Sciatic nerve (tissue), 2 donors: Measurements from ENCODE around the gene IL1RAPL1. TPM values are rescaled to one million over a fixed set of nuclear protein-coding genes. Genes with fewer than 3 reads are reported as not detected.

ENCODE experiments used
- ATAC-seq: fragments of 200-7000 bp; cut with Tn5 transposase; one replicate; pipeline ENCODE4 v1.9.1; 2020; ENCODE audit warnings: mild to moderate bottlenecking, moderate library complexity
- DNase-seq: peaks from one replicate; pipeline ENCODE4 v3.0.0-alpha.2; 2020; ENCODE audit warnings: low spot score
- intact Hi-C: fragments of 100-400 bp; cut with DNase I; formaldehyde crosslinking; loops from one replicate; pipeline ENCODE4 v1.14.2; 2022
- total RNA-seq: library from RNA; stranded (reverse); fragmentation: NEBNext Ultra II Directional; extraction: Animal tissue kit (Norgen Biotek cat#: 25700); gene quantifications from one replicate; pipeline ENCODE4 v1.2.1, GENCODE V29; 2021
- donor health status: DM: no; HTN: no; CAD: no.
- donor health status: DM: no; HTN: no; CAD: no.

The IL1RAPL1 gene
- total RNA-seq, 1 donor from 2014 or later: 10.3 TPM

DNA sequence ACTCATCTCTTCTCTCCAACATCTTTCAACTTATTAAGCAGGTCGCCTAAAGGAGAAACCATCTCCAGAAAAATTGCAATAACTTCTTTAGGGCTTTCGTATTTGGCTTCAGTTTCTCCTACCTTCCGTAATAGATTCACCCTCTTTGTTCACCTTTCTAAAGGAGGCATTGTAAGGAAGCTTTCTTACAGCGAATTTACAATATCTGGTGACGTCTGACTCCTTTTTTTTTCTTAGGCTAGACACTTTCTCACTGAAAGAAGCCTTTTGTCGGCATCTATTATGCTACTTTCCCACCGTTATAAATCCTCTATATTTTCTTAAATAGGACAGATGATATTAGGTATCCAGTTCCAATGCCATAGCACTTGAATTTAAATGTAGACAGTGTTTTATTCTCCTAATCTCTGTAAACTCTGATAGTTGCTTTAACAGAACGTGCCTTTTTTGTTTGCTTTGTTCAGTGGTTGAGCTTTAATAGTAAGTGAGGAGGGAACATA, 302.4 kb downstream of the IL1RAPL1 start:
- ATAC-seq: no peak
- intact Hi-C loops: no loop called here
- no peak for DNase-seq

DNA sequence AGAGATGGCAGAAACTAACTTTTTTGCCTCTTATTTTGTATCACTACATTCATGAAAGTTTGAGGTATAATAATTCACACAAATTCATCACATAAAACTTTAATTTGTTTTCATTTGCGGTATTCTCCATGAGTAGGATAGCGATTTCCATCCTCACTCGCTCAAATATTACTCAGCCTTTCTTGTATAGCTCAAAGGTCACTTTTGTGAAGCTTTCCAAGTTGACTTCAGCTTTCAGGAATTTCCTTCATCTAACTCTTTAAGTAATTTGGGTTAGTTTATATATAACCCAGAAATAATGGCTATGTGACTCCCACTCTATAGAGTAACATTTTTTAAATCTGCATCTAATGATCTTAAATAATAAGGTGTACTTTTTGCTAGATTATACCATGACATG, 314.4 kb downstream of the IL1RAPL1 start:
- intact Hi-C loops: no loop called here
- DNase-seq (no peak), ATAC-seq (no peak)

DNA sequence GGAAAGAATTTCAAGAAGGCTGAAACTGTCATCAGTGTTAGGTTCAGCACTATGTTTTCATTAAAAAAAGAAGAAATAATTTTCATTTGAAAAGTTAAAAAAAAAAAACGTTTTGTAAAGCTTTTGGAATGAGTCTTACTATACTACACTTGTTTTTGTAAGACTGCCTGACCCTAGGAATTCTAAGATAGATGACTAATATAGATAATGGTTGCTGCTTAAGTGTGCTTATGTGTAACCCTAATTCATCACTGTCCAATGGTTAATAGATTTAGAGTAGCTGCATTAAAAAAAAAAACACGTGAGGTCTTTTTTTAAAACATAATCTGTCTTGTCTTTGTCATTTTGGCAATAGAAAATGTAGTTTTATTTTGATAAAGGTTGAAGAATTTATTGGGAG, 323.2 kb downstream of the IL1RAPL1 start:
- no peak for DNase-seq
- ATAC-seq: no peak
- intact Hi-C loops: no loop called here

DNA sequence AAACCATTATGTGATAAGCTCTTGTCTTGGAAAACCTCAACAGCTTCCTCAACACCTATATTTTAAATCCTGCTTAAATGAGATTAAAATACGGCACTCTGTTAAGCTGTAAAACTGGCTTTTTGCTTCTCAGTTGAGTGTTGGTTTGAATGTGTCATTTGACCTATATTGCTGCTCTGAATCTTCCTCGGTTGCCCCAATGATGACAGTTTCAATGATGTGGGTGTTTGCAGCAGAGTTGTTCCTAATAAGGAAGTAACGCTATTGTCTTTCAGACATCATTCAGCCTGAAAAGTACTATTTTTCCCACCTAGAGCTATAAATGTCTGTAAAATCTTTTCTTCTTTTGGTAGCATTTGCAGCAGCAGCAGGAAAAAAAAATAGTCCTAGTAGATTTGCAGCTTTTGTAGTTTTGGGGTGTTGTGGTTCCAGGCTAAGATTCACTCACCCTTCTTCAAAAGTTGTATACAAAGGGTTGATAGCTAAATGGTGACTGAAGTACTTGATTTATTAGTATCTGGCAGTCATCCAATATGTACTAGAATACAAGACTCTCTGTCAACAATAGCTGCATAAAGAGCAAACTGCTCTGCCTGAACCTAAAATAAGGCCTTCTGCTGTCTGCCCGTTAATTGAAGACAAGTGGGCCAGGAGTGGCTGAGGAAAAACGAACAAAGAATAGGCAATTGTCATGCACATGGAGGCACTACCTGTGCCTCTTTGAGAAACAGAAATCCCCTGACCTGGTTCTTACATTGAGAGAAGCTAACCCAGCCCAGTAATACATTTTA, 333.1 kb downstream of the IL1RAPL1 start:
- DNase-seq (no peak), ATAC-seq (no peak)
- intact Hi-C loops: no loop called here

DNA sequence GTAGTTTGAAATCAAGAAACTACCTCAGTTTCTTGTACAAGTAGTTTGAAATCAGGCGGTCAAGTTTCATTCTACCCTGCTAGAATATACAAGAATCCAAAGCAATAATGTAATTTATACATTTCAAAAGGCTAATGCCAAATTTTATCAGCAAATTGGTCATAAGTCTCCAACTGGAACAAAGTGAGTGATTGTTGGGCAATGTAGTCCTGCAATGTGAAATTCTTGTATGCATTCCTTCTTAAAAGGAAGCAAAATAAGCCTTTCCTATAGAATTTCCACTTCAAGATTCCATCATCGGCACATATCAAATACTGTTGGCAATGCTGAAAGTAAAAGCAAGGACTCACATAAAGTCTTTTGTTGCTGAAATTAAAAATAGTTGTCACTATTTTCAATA, 334.9 kb downstream of the IL1RAPL1 start:
- ATAC-seq (no peak), DNase-seq (no peak)
- intact Hi-C loops: no loop called here

DNA sequence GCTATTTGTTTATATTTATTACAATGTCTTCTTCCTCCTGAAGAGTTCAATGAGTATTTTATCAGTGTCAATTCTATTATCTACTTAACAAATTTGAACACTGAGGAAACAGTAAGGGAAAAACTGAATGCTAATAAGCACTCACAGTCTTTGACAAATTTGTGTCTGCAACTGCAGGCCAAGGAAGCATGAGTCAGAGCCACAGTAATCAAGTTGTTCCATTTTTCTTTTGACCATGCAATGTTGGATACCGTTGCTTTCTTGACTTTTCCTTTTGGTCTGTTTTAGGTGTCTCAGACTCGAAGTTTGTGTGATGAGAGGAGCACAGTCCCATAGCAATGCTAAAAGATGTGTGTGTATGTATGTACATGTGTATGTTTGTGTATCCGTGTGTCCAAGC, 359.6 kb downstream of the IL1RAPL1 start:
- intact Hi-C loops: no loop called here
- ATAC-seq (no peak), DNase-seq (no peak)

DNA sequence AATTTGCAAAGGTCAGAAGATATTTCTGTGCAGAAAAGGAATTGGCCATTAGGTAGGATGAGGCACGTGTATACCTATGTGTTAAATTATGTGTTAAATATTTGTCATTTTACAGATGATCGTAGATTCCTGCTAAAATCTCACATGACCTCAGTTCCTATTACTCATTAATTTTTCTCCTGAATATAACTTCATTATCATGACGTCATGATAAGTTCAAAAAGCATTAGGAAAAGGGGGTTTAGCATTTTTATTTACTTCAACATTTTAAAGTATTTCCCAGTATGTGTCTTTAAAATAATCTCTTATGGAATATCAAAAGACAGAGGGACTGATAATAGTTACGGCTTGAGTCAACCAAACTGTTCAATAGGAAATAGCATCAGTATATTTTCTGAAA, 372.8 kb downstream of the IL1RAPL1 start:
- ATAC-seq (no peak), DNase-seq (no peak)
- intact Hi-C loops: no loop called here

DNA sequence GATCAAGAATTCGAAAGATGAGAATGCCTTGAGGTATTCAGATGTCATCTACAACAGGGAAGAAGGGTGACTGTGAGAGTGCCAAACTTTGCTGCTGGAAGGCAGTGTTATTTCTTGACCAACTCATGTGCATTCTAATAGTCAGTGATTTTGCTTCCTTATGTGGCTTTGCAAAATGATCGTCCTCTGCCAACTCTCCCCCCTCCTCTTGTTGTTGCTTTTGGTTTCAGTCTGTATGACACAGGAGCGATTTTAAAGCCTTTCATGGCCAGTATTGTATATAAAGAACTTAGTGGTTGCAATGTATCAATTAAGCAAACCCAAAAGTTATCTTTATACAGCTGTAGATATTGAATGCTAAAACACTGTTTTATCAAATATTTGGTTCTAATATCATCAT, 379.1 kb downstream of the IL1RAPL1 start:
- intact Hi-C loops: no loop called here
- no peak for ATAC-seq
- DNase-seq: no peak

DNA sequence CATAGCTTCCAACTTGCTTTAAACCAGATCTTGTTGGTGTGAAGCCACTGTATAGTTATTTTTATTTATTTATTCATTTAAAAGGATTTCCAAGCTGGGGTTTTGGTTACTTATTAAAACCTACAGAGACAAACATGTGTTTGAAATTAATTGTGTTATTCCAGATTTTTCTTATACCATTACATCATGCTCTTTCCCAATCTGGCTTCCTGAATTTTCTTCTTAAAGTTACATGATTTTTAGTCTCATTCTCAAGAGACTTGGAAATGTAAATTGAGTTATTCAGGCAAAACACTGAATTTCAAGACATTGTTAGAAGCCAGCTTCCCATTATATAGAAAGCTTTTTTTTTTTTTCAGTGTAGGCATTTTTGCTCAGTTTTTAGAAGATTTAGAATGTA, 381.9 kb downstream of the IL1RAPL1 start:
- intact Hi-C loops: no loop called here
- DNase-seq: no peak
- ATAC-seq: no peak

DNA sequence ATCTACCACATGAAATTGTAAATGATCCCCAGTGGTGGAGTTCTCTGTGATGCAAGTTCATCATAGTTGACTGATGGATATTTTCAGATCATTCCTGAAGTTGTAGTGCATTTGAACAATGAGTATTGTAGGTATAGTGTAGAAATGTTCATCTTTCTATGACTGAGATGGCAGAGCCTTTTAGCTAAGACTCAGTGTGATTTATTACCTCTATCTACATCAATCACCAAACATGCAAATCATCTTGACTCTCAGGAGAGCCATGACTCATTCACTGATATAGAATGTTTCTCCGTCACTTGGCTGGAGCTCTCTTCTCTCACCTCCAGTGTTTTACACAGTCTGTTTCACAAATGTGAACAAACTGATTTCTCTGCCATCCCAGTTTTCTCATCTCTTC, 392.6 kb downstream of the IL1RAPL1 start:
- DNase-seq (no peak), ATAC-seq (no peak)
- intact Hi-C loops: no loop called here

DNA sequence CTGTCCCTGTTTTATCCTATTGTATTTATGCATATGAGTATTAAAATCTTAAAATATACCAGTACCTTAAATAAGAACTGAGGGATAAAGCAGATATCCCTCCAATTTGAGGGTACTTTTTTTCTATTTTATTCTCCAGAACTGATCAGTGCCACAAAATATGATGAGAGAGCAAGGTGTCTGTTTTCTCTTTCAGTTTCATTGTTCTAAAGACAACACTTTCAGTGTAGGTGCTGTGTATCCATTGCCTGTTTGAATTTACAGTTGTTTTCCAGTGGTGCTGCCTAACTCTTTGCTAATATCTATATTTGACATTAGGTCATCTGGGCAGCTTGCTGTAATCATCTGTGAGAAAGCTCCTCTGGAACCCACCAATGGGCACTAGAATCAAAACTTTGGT, 394.7 kb downstream of the IL1RAPL1 start:
- intact Hi-C loops: no loop called here
- DNase-seq (no peak), ATAC-seq (no peak)

DNA sequence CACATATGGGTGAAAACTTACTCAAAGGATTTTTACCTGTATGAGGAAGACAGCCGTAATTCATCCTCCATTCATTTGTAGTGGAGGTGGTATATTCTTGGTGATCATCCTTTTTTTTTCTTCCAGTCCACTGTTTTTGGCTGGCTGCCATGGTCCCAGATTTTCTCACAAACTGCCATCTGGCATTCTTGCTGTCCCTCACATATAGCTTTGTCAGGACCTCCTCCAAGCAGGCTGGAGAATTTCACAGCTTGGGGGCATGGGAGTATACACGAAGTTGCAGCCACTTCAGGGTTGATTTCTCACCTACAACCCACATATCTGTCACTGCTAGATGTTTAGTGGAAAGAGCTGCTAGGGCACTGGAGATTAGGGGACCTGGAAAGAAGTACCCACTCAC, 401.0 kb downstream of the IL1RAPL1 start:
- intact Hi-C loops: no loop called here
- no peak for DNase-seq
- ATAC-seq: no peak

DNA sequence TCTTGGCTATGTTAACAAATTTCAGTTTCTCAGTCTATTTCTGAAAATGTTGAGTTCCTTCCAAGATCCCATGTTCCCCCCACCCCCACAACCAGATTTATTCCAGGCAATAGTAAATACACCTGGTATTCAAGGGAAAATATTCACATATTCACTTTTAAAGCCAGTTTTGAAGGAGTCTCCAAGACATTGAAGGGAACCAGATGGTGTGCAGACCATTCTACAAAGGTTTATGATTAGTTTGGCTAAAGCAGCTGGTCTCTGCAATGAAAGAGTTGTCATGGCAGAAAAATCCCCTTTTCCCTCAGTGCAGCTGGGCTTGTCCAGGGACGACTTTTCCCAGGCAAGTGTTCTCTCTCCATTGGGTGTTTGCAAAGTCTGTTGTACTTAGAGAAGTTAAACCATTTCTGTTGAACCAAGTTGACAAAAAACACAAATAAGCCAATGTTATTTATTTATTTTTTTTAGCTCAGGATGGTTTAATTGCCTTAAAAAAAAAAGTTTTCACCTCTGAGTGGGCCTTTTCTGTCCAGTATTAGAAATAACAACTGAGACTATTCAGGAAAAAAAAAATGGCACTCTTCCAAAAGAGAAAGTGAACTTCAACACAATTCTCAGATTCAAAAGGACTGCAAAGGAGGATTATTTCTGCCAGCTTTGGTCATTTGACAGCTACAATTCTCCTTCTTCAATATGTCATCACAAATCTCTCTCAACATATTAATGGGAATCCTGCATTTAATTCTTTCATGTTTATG, 410.6 kb downstream of the IL1RAPL1 start:
- no peak for ATAC-seq
- no peak for DNase-seq
- intact Hi-C loops: no loop called here

DNA sequence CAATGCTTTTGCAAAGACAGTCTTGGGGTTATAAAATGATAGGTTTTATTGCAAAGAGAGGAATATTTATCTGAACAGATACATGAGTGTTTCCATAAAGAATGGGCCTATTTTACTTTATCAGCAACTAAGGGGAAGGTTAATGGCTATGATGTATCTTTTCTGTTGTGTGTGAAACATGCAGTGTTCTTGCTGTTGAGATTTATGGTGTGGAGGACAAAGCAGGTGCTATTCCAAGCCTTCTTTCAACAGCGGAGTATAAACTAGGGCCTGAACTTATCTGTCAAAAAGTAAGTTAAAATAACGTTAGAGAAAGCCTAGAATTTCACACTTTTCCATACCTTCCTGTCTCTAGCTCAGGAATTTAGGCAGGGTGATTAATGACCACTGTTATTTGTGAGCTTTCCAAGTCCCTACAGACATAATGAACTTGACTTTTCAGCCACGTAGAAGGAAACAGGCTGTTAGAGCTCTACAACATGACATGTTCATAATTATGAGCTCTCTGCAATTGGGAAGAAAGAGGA, 411.4 kb downstream of the IL1RAPL1 start:
- DNase-seq: no peak
- no peak for ATAC-seq
- intact Hi-C loops: no loop called here

DNA sequence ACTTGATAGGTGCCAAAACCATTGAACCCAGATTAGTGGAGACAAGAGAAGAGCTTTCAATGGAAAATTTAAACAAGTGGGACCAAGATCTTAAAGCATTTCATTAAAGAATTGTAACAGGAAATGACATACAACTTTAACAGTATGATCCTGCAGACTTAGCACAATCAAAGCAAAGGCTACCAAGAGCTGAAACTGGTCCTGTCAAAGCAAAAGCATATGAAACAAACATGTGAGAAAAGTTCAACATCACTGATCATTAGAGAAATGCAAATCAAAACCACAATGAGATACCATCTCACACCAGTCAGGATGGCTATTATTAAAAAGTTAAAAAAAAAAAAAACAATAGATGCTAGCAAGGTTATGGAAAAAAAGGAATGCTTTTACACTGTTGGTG, 425.6 kb downstream of the IL1RAPL1 start:
- ATAC-seq: no peak
- intact Hi-C loops: no loop called here
- DNase-seq: no peak

DNA sequence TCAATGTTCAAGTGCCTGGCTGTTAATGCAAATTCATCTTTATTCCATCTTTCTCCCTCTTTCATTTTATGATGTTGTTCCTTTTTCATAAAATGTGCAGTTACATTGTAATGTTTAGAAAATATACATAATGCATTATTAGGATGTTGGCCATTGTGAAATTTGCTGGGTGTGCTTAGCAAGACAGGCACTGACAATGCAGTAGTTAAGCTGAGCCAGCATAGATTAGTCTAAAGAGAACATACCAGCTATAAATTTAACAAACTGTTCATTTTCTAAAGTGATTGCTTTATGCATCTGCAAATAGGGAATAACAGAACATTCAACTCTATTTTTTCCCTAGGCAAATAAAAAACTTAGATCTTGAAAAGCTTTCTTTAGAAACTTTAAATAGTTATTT, 436.0 kb downstream of the IL1RAPL1 start:
- no peak for DNase-seq
- intact Hi-C loops: no loop called here
- ATAC-seq: no peak

DNA sequence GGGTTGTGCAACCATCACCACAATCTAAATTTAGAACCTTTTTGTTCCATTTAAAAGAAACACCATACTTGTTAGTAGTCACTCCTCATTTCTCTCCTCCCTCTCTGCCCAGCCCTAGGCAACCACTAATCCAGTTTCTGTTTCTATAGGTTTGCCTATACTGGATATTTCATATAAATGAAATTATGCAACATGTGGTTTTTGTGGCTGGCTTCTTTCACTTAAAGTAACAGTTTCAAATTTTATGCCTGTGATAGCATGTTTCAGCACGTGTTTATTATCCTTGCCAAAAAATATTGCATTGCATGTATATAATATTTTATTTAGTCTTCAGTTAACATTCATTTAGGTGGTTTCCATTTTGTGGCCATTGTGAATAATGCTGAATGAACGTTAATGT, 437.6 kb downstream of the IL1RAPL1 start:
- ATAC-seq (no peak), DNase-seq (no peak)
- intact Hi-C loops: no loop called here

DNA sequence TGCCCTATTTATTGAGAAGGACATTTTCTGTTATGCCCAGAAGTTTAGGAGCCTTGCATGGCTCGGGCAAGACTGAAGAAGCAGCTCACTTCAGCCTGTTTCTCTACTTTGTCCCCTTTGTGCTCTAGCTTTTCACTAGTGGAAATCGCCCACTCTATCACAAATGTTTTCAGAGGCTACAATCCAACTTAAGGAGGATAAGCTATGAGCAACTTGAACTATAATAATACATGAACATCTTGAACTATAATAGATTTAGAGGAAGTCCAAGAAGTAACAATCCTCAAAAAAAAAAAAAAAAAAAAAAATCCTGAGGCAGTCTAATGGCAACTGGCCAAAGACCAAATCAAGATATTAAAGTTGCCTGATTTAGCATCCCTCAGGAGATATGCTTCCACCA, 452.3 kb downstream of the IL1RAPL1 start:
- DNase-seq (no peak), ATAC-seq (no peak)
- intact Hi-C loops: no loop called here

DNA sequence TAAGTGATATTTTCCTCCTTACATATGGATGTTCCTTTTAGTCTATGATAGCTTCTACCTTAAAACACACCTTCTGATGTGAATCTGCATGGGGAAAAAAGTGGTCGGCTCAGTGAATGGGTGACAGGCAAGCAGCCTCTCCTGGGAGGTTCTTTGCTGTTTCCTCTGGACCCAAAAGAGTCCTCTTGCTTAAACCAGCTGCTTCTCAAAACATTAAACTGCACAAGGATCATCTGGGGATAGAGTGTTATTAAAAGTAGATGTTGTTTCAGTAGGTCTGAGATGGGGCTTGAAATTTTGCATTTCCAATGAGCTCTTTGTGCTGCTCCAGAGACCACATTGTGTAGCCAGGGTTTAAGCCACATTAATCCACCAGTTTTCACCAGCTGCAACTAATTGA, 452.9 kb downstream of the IL1RAPL1 start:
- intact Hi-C loops: no loop called here
- no peak for DNase-seq
- ATAC-seq: no peak

DNA sequence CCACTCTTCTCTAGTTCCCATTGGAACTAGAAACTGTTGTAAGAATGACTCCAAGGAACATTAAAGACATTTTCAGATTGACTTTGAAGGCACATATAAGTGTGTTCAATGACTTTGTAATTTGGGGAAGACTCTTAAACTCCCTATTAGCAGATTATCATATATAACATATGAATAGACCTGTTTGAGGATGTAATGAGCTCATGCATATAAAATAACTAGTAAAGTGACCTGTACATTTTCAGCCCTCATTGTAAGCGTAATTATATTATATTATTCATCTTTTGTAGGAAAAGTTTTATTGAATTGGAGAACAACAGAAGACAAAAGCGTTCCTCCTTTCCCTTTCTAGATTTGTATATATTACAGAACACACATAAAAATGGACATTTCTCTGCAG, 455.1 kb downstream of the IL1RAPL1 start:
- intact Hi-C loops: no loop called here
- DNase-seq: no peak
- ATAC-seq: no peak
